ENCODE data around the gene MGLL. TPM values are rescaled to one million over a fixed set of nuclear protein-coding genes. Genes with fewer than 3 reads are reported as not detected.

The MGLL gene
- total RNA-seq, 3 donors from 2014 or later = 212 to 515 (median 221) TPM

DNA sequence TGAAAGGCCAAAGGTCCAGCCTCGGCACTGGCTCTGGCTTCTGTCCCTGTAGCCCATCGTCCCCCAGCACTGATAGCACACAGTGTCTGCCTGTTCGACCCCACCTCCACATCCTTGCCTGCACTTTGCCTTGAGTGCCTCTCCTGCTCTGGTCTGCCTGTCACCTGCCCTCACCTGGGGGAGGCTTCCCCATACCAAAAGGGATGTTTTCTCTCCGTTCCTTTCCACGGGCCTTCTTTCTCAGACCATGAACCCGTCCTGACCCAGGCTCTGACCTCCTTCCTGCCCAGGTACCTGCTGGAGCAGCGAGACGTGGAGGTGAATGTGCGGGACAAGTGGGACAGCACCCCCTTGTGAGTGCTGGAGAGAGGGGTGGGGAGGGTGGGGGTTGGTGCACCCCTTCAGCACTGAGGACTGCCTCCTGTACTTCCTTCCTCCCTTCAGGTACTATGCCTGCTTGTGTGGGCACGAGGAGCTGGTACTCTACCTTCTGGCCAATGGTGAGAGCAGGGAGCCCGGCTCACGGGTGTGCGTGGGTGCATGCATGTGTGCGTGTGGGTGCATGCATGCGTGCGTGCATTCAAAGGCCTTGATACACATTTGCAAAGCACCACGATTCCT, 148.1 kb downstream of the MGLL start:
- no peaks in the 10 kb centered on the region for H3K9me3 ChIP-seq
- ATAC-seq (no peak), DNase-seq (peak; percentile 2 to 34 (median 24))
- TF ChIP-seq, protein P1, sequence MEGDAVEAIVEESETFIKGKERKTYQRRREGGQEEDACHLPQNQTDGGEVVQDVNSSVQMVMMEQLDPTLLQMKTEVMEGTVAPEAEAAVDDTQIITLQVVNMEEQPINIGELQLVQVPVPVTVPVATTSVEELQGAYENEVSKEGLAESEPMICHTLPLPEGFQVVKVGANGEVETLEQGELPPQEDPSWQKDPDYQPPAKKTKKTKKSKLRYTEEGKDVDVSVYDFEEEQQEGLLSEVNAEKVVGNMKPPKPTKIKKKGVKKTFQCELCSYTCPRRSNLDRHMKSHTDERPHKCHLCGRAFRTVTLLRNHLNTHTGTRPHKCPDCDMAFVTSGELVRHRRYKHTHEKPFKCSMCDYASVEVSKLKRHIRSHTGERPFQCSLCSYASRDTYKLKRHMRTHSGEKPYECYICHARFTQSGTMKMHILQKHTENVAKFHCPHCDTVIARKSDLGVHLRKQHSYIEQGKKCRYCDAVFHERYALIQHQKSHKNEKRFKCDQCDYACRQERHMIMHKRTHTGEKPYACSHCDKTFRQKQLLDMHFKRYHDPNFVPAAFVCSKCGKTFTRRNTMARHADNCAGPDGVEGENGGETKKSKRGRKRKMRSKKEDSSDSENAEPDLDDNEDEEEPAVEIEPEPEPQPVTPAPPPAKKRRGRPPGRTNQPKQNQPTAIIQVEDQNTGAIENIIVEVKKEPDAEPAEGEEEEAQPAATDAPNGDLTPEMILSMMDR (IDR thresholded peaks at IDR 0.05) = no peak
- H3K4me3 ChIP-seq = no peak overlapping the region
- intact Hi-C loops (cut with DNase I, micrococcal nuclease) = no loop called here
- no peaks in the 10 kb centered on the region for H3K36me3 ChIP-seq (ENCODE audit: low read depth)
- peaks cover 9% of the 10 kb centered on the region for H3K4me1 ChIP-seq (ENCODE audit: low read depth)

DNA sequence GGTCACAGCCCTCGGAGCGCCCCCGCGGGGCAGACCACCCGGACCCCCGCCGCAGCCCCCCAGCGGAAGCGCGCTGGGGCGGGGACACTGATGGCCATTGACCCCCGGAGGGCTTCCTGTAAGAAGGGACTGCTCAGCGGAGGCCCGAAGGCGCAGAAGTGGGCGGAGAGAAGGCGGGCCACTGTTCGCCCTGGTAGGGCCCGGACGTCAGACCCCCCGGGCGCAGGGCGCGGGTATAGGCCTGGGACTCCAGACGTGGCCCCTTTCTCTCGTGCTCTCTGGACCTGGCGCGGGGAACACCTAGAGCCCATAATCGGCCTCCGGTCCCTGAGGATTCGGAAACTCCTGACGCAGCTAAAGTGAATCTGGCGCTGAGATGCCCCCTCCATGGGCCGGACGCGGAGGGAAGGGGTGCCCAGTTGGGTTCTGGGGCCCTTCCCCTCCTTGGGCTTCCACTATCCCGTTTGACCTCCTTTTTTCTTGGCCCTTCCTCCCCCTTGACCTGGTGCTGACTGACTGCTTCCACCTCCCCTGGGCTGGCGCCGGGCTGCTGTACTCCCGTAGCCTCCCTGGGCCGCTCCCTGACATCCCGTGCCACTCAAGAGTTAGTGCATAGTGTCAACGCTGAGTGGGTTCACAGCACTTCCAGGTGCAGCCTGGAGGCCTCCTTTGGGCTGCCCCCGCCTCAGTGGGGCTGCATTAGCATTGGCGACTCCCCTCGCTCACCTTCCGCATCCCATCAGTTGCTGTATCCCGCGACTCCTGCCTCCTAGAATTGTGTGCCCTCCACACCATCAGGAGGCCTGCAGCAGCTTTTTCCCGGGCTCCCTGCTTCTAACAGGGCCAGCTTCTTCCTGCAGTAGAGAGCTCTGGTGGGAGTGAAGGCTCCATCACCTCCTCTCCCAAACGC, 148.9 kb downstream of the MGLL start:
- Histone ChIP-seq H3K4me3 (peak overlapping the region; percentile 71), H3K36me3 (ENCODE audit: low read depth) (no peaks in the 10 kb centered on the region), H3K9me3 (no peaks in the 10 kb centered on the region), H3K4me1 (ENCODE audit: low read depth) (peaks cover 9% of the 10 kb centered on the region)
- peak; percentile 66 for ATAC-seq
- DNase-seq = peak; percentile 67 to 85 (median 78)
- intact Hi-C loops (cut with DNase I, micrococcal nuclease) = no loop called here
- TF ChIP-seq, protein P1 (IDR thresholded peaks at IDR 0.05) = no peak

DNA sequence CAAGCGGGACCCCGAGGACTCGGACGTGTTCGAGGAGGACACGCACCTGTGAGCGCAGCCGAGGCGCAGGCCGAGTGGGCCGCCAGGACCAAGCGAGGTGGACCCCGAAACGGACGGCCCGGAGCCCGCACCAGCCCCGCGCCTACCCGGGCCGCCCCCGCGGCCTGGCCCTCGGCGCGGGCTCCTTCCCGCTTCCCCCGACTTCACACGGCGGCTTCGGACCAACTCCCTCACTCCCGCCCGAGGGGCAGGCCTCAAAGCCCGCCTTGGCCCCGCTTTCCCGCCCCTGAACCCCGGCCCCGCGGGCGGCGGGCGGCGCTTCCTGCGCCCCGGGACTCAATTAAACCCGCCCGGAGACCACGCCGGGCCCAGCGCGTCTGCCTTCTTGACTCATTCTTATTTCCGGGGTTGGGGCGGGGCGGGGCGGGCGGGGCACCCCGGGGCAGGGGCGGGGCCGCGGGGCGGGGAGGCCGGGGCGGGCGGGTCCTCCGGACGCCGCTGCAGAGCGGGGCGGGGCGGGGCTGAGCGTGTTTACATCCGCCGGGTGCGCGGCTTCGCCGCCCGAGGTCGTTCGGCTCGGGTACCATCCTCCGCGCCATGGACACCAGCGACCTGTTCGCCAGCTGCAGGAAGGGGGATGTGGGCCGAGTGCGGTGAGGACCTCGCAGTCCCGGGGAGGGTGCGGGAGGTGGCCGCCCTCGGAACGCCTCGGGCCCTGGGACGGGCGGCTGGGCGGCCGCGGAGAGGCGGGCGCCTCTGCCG, 149.7 kb downstream of the MGLL start, which contains the start of gene ABTB1:
Gene ABTB1 (plus strand): TSS at position 524 of the 762 bp plus-strand sequence. CDS start 74 bp downstream, at position 598.
- intact Hi-C loops (cut with DNase I, micrococcal nuclease) = no loop called here
- peak; percentile 91 for ATAC-seq
- TF ChIP-seq, protein P1 (IDR thresholded peaks at IDR 0.05) = no peak
- Histone ChIP-seq H3K4me1 (ENCODE audit: low read depth) (peaks cover 9% of the 10 kb centered on the region), H3K4me3 (peak within 1 kb of the TSS; percentile 71), H3K36me3 (ENCODE audit: low read depth) (no peaks in the 10 kb centered on the region), H3K9me3 (no peaks in the 10 kb centered on the region)
- peak; percentile 92 to 96 (median 93) for DNase-seq

DNA sequence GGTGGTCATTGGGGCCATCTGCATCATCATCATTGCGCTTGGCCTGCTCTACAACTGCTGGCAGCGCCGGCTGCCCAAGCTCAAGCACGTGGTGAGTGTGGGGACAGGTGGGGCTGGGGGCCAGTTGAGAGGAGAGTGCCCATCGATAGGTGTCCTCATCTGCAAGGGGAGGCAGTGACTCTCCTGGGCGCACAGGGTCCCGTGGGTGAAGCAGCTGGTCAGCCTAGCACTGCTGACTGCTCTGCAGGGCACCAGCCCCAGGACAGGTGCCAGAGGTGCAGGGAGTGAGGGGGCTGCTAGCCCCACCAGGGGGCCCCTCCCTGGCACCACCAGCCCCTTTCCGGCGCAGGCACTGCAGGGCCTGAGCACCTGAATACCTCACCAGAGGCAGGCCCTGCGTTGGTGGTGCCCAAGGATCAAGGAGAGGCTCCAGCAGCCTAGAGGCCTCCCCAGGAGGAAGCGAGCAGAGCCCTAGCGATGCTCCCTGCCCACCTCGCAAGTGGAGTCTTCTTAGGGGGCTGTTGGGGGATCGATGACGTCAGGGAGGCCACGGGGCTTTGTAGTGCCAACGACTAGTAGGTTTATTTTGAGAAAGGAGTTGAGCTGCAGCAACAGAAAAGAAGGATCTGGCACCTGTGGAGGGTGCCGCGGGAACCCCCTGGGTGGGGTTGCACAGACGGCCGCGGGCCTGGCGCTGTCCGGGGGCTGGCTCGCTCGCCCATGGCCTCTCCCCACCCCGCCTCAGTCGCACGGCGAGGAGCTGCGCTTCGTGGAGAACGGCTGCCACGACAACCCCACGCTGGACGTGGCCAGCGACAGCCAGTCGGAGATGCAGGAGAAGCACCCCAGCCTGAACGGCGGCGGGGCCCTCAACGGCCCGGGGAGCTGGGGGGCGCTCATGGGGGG, 150.5 kb downstream of the MGLL start:
- intact Hi-C loops (cut with DNase I, micrococcal nuclease) = no loop called here
- H3K9me3 ChIP-seq = no peaks in the 10 kb centered on the region
- no peaks in the 10 kb centered on the region for H3K36me3 ChIP-seq (ENCODE audit: low read depth)
- H3K4me3 ChIP-seq = peak overlapping the region; percentile 56
- TF ChIP-seq, protein P1 (IDR thresholded peaks at IDR 0.05) = no peak
- ATAC-seq (peak; percentile 39), DNase-seq (peak in 2 of 3 donors; percentile 67 to 70)
- peaks cover 9% of the 10 kb centered on the region for H3K4me1 ChIP-seq (ENCODE audit: low read depth)

Measured in mucosa of descending colon (tissue), 3 donors.